GM12878 (cell line): ENCODE measurements around the gene CD244. TPM values are rescaled to one million over a fixed set of nuclear protein-coding genes. Genes with fewer than 3 reads are reported as not detected.

Experiments
- ATAC-seq: fragments of 200-7000 bp; cut with Tn5 transposase; 3 replicates; pipeline ENCODE4 v1.9.1; 2020; ENCODE audit warnings: mild to moderate bottlenecking, moderate library complexity
- BruUV-seq: library from RNA; stranded (reverse); fragments of 400-500 nt; replicated peaks from 2 replicates; lab custom pipeline; 2021; lab: Mats Ljungman, UMichigan
- CTCF ChIA-PET: fragments of 300-600 bp; sonication (Branson Sonifier 250); formaldehyde crosslinking; extraction: SDS; loops from one replicate; lab custom pipeline; 2021; ENCODE audit warnings: inconsistent platforms; lab: Yijun Ruan, JAX
- POLR2A ChIA-PET: fragments of 350-600 bp; formaldehyde crosslinking; extraction: SDS; loops from one replicate; lab custom pipeline; 2021; ENCODE audit warnings: inconsistent platforms; lab: Charles Lee
- RAD21 ChIA-PET: fragments of 300-600 bp; sonication (Branson Sonifier 250); formaldehyde crosslinking; loops from one replicate; lab custom pipeline; 2023; ENCODE audit warnings: antibody characterized with exemption; ENCODE audit not compliant: unreplicated experiment; lab: Charles Lee
- SMC1A ChIA-PET: fragments of 300-600 bp; sonication (Branson Sonifier 250); formaldehyde crosslinking; loops from one replicate; lab custom pipeline; 2023; ENCODE audit not compliant: unreplicated experiment, uncharacterized antibody; lab: Charles Lee
- DNase-seq: peaks from one replicate; pipeline ENCODE4 v3.0.0-alpha.2; 2011; ENCODE audit warnings: low read depth, low spot score
- FAIRE-seq: peaks from 3 replicates; lab custom pipeline; 2011; peaks lifted over from hg19 to GRCh38; lab: Jason Lieb, UNC
- H2AFZ ChIP-seq: 2 replicates; pipeline ENCODE4 v1.6.0; 2011; ENCODE audit warnings: low read depth, low read length, control low read depth; ENCODE audit not compliant: control insufficient read depth
- H3K27ac ChIP-seq: 2 replicates; pipeline ENCODE4 v1.5.1; 2011; ENCODE audit warnings: control low read depth; ENCODE audit not compliant: control insufficient read depth, insufficient read depth
- H3K27me3 ChIP-seq, 2 experiments: replicated peaks in 1 of 2; 2 replicates each; pipeline versions ENCODE4 v1.6.0 to v1.6.1; 2011; ENCODE audit warnings: low read length in 1 of 2; ENCODE audit not compliant: control insufficient read depth in 2 of 2, insufficient read depth in 2 of 2
- H3K36me3 ChIP-seq, 2 experiments: 2 replicates each; pipeline ENCODE4 v1.5.1; 2011; ENCODE audit warnings: low read length in 1 of 2; ENCODE audit not compliant: control insufficient read depth in 2 of 2, insufficient read depth in 2 of 2
- H3K4me1 ChIP-seq: 2 replicates; pipeline ENCODE4 v1.6.1; 2011; ENCODE audit warnings: mild to moderate bottlenecking, low read length, moderate library complexity, mixed read lengths; ENCODE audit not compliant: control insufficient read depth, insufficient read depth
- H3K4me2 ChIP-seq: 2 replicates; pipeline ENCODE4 v1.6.0; 2011; ENCODE audit warnings: control low read depth; ENCODE audit not compliant: control insufficient read depth, insufficient read depth
- H3K4me3 ChIP-seq: fragments of 200-600 bp; sonication (generic); 2 replicates; pipeline ENCODE4 v1.5.1; 2016
- H3K79me2 ChIP-seq: 2 replicates; pipeline ENCODE4 v1.6.0; 2011; ENCODE audit warnings: low read length; ENCODE audit not compliant: control insufficient read depth, insufficient read depth
- H3K9ac ChIP-seq: 2 replicates; pipeline ENCODE4 v1.8.0; 2011; ENCODE audit warnings: low read length, control low read depth, mixed read lengths; ENCODE audit not compliant: control insufficient read depth, insufficient read depth
- H3K9me3 ChIP-seq: replicated peaks from 3 replicates; pipeline ENCODE4 v1.5.1; 2011; ENCODE audit warnings: mild to moderate bottlenecking, low read length; ENCODE audit not compliant: control insufficient read depth, insufficient read depth
- H4K20me1 ChIP-seq: 2 replicates; pipeline ENCODE4 v1.6.0; 2011; ENCODE audit not compliant: control insufficient read depth, insufficient read depth
- GATAD2B ChIP-seq: fragments of 450-650 bp; conservative IDR thresholded peaks from 2 replicates; pipeline ENCODE4 v1.6.1; 2017; ENCODE audit warnings: low read depth, mild to moderate bottlenecking, moderate library complexity
- MXI1 ChIP-seq: fragments of 150-350 bp; IDR thresholded peaks from 2 replicates; pipeline ENCODE4 v1.6.1; 2011; ENCODE audit warnings: low read depth, mild to moderate bottlenecking, inconsistent platforms, low read length, improper control_type of control experiment
- NFYA ChIP-seq: IDR thresholded peaks from 2 replicates; pipeline ENCODE4 v1.6.1; 2011; ENCODE audit warnings: low read depth, mild to moderate bottlenecking, low read length, improper control_type of control experiment, borderline replicate concordance
- RUNX3 ChIP-seq: IDR thresholded peaks from 2 replicates; pipeline ENCODE4 v1.6.1; 2012; ENCODE audit warnings: low read length, inconsistent platforms
- SPI1 ChIP-seq: IDR thresholded peaks from 2 replicates; pipeline ENCODE4 v1.6.1; 2011; ENCODE audit warnings: low read depth, mild to moderate bottlenecking, low read length, moderate library complexity, borderline replicate concordance; ENCODE audit not compliant: insufficient read depth
- TBL1XR1 ChIP-seq: IDR thresholded peaks from 2 replicates; pipeline ENCODE4 v1.6.1; 2012; ENCODE audit warnings: low read depth, low read length, improper control_type of control experiment
- ZBED1 ChIP-seq: IDR thresholded peaks from 2 replicates; pipeline ENCODE4 v1.6.1; 2016; ENCODE audit warnings: borderline replicate concordance
- ZNF384 ChIP-seq: IDR thresholded peaks from 2 replicates; pipeline ENCODE4 v1.6.1; 2012; ENCODE audit warnings: low read depth, mild to moderate bottlenecking, low read length, improper control_type of control experiment, borderline replicate concordance
- WGBS: methylation state at CpG from one replicate; pipeline ENCODE4 v1.1.6; 2016; ENCODE audit warnings: low lambda C conversion rate; ENCODE audit not compliant: insufficient replicate concordance, insufficient coverage; ENCODE audit errors: missing lambda C conversion rate; 5-methylcytosine and 5-hydroxymethylcytosine counted together
- in situ Hi-C: fragments of 300-500 bp; cut with MboI; formaldehyde crosslinking; loops from 9 replicates; pipeline ENCODE4 v1.14.3; 2018; ENCODE audit warnings: mixed read lengths
- intact Hi-C: fragments of 100-400 bp; cut with micrococcal nuclease; formaldehyde crosslinking; loops from one replicate; pipeline ENCODE4 v1.14.2; 2022; ENCODE audit not compliant: unreplicated experiment
- polyA plus RNA-seq, 11 experiments: library from polyadenylated mRNA; depleted of rRNA in 4 of 11; unstranded in 6 of 11; stranded (reverse) in 5 of 11; fragments of >200 nt; fragmentation: Nextera tagmentation in 4 of 11; fragmentation: Illumina TruSeq in 1 of 11; extraction: Ambion mirVana in 4 of 11; extraction: Trizol in 1 of 11; gene quantifications; 1 replicate in 1 of 11; 2 replicates in 10 of 11; pipeline versions ENCODE4 v1.2.1 to v1.2.3, GENCODE V29; 2011 to 2016; ENCODE audit warnings: inconsistent platforms in 2 of 11, missing spikeins in 2 of 11, low read depth in 1 of 11
- total RNA-seq, 4 experiments: library from RNA; depleted of rRNA in 3 of 4; stranded (reverse); fragments of >200 nt in 3 of 4; fragmentation: Illumina TruSeq in 1 of 4; extraction: Trizol in 1 of 4; gene quantifications; 2 replicates each; pipeline versions ENCODE4 v1.2.1 to v1.2.3, GENCODE V29; 2013 to 2021
- TF ChIP-seq, protein P1 (sequence below): IDR thresholded peaks from 2 replicates; pipeline ENCODE4 v1.6.1; 2011; ENCODE audit warnings: low read depth, mild to moderate bottlenecking, low read length, moderate library complexity, borderline replicate concordance; ENCODE audit errors: extremely low read depth
- TF ChIP-seq, protein P2 (sequence below): IDR thresholded peaks from 2 replicates; pipeline ENCODE4 v1.6.1; 2011; ENCODE audit warnings: mild to moderate bottlenecking, low read depth, low read length, moderate library complexity; ENCODE audit not compliant: insufficient replicate concordance
- TF ChIP-seq, protein P3 (sequence below): fragments of 450-650 bp; IDR thresholded peaks from 2 replicates; pipeline ENCODE4 v1.6.1; 2018; ENCODE audit warnings: borderline replicate concordance, mild to moderate bottlenecking; ENCODE audit not compliant: partially characterized antibody
- TF ChIP-seq, protein P4 (sequence below): IDR thresholded peaks from 2 replicates; pipeline ENCODE4 v1.6.1; 2012; ENCODE audit warnings: low read depth, low read length, improper control_type of control experiment
- TF ChIP-seq, protein P5 (sequence below): fragments of 450-650 bp; IDR thresholded peaks from 2 replicates; pipeline ENCODE4 v1.6.1; 2017; ENCODE audit warnings: mild to moderate bottlenecking, low read depth, inconsistent platforms; ENCODE audit not compliant: poor library complexity, severe bottlenecking

Gene CD244
- total and polyA plus RNA-seq, 10 of the 15 experiments (the other 5 are each of a cell fraction or from before 2014, with no cell fraction given) = 0.24 to 13.6 (median 0.73) TPM

DNA sequence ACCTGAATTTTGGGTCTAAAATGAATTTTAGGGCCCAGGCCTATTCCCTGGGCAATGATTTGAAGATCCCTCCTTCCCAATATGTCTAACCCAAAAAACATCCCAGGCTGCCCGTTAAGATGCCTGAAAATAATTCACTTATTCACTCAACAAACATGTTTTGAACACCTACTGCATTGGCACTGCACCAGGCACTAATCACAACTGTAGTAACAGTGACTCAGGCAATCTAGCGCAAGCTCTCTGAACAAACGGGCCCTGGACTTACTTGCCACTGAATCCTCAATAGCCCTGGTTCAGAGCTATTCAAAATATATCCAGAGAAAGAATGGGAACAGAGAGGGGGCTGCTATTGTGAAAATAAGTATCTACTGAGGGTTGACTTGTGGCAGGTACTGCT is 4.2 kb downstream of the CD244 start:
- Histone ChIP-seq H3K4me1 (peaks cover 26% of the 10 kb centered on the region), H3K27me3 (no peaks in the 10 kb centered on the region), H3K79me2 (no peaks in the 10 kb centered on the region), H3K27ac (no peak overlapping the region), H4K20me1 (no peaks in the 10 kb centered on the region), H2AFZ (no peak overlapping the region), H3K36me3 (no peaks in the 10 kb centered on the region; a peak in 1 of 4 replicates), H3K4me3 (no peak overlapping the region), H3K9ac (no peak overlapping the region), H3K9me3 (no peaks in the 10 kb centered on the region), H3K4me2 (no peak overlapping the region)
- FAIRE-seq (no peak), DNase-seq (no peak), ATAC-seq (no peak)
- CTCF ChIA-PET = interaction anchor here (1.0 to 5.9 kb wide), 5 partner anchors 8 to 132 kb away, joined by 3 to 38 read pairs (median 8); partner anchors contain the start of gene ITLN2
- POLR2A ChIA-PET = interaction anchor here (0.6 to 1.6 kb wide), 6 partner anchors 10 to 147 kb away, joined by 3 to 4 read pairs (median 4); partner anchors contain the start of gene CD48
- intact Hi-C loops = no loop called here
- BruUV-seq = no TSS peak
- no peak for TF ChIP-seq ZNF384
- TF ChIP-seq, protein P1, sequence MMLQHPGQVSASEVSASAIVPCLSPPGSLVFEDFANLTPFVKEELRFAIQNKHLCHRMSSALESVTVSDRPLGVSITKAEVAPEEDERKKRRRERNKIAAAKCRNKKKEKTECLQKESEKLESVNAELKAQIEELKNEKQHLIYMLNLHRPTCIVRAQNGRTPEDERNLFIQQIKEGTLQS = no peak
- TF ChIP-seq SPI1 = no peak
- TF ChIP-seq, protein P2, sequence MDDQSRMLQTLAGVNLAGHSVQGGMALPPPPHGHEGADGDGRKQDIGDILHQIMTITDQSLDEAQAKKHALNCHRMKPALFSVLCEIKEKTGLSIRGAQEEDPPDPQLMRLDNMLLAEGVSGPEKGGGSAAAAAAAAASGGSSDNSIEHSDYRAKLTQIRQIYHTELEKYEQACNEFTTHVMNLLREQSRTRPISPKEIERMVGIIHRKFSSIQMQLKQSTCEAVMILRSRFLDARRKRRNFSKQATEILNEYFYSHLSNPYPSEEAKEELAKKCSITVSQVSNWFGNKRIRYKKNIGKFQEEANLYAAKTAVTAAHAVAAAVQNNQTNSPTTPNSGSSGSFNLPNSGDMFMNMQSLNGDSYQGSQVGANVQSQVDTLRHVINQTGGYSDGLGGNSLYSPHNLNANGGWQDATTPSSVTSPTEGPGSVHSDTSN = no peak
- TF ChIP-seq ZBED1 = no peak
- TF ChIP-seq NFYA = no peak
- no peak for TF ChIP-seq GATAD2B
- TF ChIP-seq, protein P3, sequence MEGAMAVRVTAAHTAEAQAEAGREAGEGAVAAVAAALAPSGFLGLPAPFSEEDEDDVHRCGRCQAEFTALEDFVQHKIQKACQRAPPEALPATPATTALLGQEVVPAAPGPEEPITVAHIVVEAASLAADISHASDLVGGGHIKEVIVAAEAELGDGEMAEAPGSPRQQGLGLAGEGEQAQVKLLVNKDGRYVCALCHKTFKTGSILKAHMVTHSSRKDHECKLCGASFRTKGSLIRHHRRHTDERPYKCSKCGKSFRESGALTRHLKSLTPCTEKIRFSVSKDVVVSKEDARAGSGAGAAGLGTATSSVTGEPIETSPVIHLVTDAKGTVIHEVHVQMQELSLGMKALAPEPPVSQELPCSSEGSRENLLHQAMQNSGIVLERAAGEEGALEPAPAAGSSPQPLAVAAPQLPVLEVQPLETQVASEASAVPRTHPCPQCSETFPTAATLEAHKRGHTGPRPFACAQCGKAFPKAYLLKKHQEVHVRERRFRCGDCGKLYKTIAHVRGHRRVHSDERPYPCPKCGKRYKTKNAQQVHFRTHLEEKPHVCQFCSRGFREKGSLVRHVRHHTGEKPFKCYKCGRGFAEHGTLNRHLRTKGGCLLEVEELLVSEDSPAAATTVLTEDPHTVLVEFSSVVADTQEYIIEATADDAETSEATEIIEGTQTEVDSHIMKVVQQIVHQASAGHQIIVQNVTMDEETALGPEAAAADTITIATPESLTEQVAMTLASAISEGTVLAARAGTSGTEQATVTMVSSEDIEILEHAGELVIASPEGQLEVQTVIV = no peak
- TF ChIP-seq, protein P4, sequence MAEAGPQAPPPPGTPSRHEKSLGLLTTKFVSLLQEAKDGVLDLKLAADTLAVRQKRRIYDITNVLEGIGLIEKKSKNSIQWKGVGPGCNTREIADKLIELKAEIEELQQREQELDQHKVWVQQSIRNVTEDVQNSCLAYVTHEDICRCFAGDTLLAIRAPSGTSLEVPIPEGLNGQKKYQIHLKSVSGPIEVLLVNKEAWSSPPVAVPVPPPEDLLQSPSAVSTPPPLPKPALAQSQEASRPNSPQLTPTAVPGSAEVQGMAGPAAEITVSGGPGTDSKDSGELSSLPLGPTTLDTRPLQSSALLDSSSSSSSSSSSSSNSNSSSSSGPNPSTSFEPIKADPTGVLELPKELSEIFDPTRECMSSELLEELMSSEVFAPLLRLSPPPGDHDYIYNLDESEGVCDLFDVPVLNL = no peak
- TF ChIP-seq MXI1 = no peak
- TF ChIP-seq, protein P5, sequence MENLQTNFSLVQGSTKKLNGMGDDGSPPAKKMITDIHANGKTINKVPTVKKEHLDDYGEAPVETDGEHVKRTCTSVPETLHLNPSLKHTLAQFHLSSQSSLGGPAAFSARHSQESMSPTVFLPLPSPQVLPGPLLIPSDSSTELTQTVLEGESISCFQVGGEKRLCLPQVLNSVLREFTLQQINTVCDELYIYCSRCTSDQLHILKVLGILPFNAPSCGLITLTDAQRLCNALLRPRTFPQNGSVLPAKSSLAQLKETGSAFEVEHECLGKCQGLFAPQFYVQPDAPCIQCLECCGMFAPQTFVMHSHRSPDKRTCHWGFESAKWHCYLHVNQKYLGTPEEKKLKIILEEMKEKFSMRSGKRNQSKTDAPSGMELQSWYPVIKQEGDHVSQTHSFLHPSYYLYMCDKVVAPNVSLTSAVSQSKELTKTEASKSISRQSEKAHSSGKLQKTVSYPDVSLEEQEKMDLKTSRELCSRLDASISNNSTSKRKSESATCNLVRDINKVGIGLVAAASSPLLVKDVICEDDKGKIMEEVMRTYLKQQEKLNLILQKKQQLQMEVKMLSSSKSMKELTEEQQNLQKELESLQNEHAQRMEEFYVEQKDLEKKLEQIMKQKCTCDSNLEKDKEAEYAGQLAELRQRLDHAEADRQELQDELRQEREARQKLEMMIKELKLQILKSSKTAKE = no peak
- no peak for TF ChIP-seq RUNX3
- TF ChIP-seq TBL1XR1 = no peak
- SMC1A ChIA-PET = interaction anchor here (0.6 to 13.7 kb wide), 10 partner anchors 8 to 187 kb away, joined by 3 to 229 read pairs (median 3); partner anchors contain the start of gene USF1
- 57% methylated on average over 3 of the region's 3 CpGs for WGBS
- in situ Hi-C loops = no loop called here
- RAD21 ChIA-PET = interaction anchor here (0.6 to 1.4 kb wide), 7 partner anchors 8 to 131 kb away, joined by 3 to 5 read pairs (median 4); no protein-coding TSS in a partner anchor
